Thymus (tissue), 11 donors: ENCODE data around the gene SSR3. TPM values are rescaled to one million over a fixed set of nuclear protein-coding genes. Genes with fewer than 3 reads are reported as not detected.
A peak's percentile ranks its signal among the peaks of the same experiment; 100 is the strongest.
"Not testable (repeated sequence)": the region's sequence is repeated elsewhere in the genome, so short reads cannot be mapped to it uniquely, and the experiment has no call there.

Experiments used
- DNase-seq, 9 donors: peaks; one replicate each; pipeline ENCODE4 v3.0.0-alpha.2; 2013; ENCODE audit warnings: low spot score in 9 of 9, low read depth in 6 of 9, missing footprints in 1 of 9
- H3K27ac ChIP-seq, 2 donors: one replicate each; pipeline ENCODE4 v1.5.1; 2013; ENCODE audit warnings: control low read depth in 1 of 2, low read depth in 1 of 2, low read length in 1 of 2, mild to moderate bottlenecking in 1 of 2, moderate library complexity in 1 of 2
- H3K27me3 ChIP-seq, 2 donors: one replicate each; pipeline ENCODE4 v1.5.1; 2013; ENCODE audit warnings: low read length in 1 of 2; ENCODE audit not compliant: control insufficient read depth in 2 of 2, insufficient read depth in 1 of 2
- H3K36me3 ChIP-seq, 2 donors: one replicate each; pipeline ENCODE4 v1.5.1; 2013; ENCODE audit warnings: low read length in 1 of 2, mild to moderate bottlenecking in 1 of 2, moderate library complexity in 1 of 2; ENCODE audit not compliant: control insufficient read depth in 2 of 2, insufficient read depth in 2 of 2
- H3K4me1 ChIP-seq, 2 donors: one replicate each; pipeline ENCODE4 v1.5.1; 2013; ENCODE audit warnings: low read length in 2 of 2; ENCODE audit not compliant: control insufficient read depth in 2 of 2, insufficient read depth in 2 of 2
- H3K4me3 ChIP-seq, 2 donors: one replicate each; pipeline ENCODE4 v1.5.1; 2013; ENCODE audit warnings: low read length in 2 of 2, control low read depth in 1 of 2, mild to moderate bottlenecking in 1 of 2
- H3K9me3 ChIP-seq, 2 donors: one replicate each; pipeline ENCODE4 v1.5.1; 2013; ENCODE audit warnings: low read length in 1 of 2, mild to moderate bottlenecking in 1 of 2; ENCODE audit not compliant: control insufficient read depth in 2 of 2, insufficient read depth in 1 of 2
- WGBS: extraction: QIAGEN DNeasy Blood & Tissue Kit; methylation state at CpG from one replicate; pipeline ENCODE4 v1.1.7; 2013; 5-methylcytosine and 5-hydroxymethylcytosine counted together
- polyA plus RNA-seq: library from polyadenylated mRNA; stranded (reverse); fragments of 200-250 nt; gene quantifications from one replicate; pipeline ENCODE4 v1.2.3, GENCODE V29; 2013
- total RNA-seq: library from RNA; stranded (reverse); fragments of 120-200 nt; gene quantifications from one replicate; pipeline ENCODE4 v1.2.4, GENCODE V29; 2013
- donor health status: healthy.

Gene SSR3
- total and polyA plus RNA-seq, 2 donors, result 79.1 to 83.6 TPM

- not testable (repeated sequence) for H3K4me3 ChIP-seq, H3K27ac ChIP-seq, H3K9me3 ChIP-seq, H3K36me3 ChIP-seq, H3K27me3 ChIP-seq, DNase-seq, H3K4me1 ChIP-seq
- WGBS, result 95% methylated on average over 8 of the region's 8 CpGs
These were observed 7.6 kb upstream of the SSR3 start for GRCh38 chr3:156562486-156562885.

GRCh38 chr3:156561533-156561932 lies 6.6 kb upstream of the SSR3 start:
- DNase-seq, result no peak
- no peaks in the 10 kb centered on the region for H3K36me3 ChIP-seq
- H3K27ac ChIP-seq, result no peak overlapping the region
- H3K27me3 ChIP-seq, result no peaks in the 10 kb centered on the region
- no peaks in the 10 kb centered on the region for H3K4me1 ChIP-seq
- 56% methylated on average over 2 of the region's 2 CpGs for WGBS
- H3K9me3 ChIP-seq, result no peaks in the 10 kb centered on the region
- H3K4me3 ChIP-seq, result no peak overlapping the region

GRCh38 chr3:156559321-156559720 lies 4.4 kb upstream of the SSR3 start:
- H3K9me3 ChIP-seq, result peaks cover 0 to 1% of the 10 kb centered on the region in 2 donors
- H3K4me3 ChIP-seq, result no peak overlapping the region
- no peaks in the 10 kb centered on the region for H3K36me3 ChIP-seq
- no peak overlapping the region for H3K27ac ChIP-seq
- WGBS, result 89% methylated on average over 1 of the region's 1 CpG
- DNase-seq, result no peak
- H3K4me1 ChIP-seq, result peaks cover 0 to 4% of the 10 kb centered on the region in 2 donors
- H3K27me3 ChIP-seq, result no peaks in the 10 kb centered on the region

- no peaks in the 10 kb centered on the region for H3K36me3 ChIP-seq
- H3K27me3 ChIP-seq, result no peaks in the 10 kb centered on the region
- H3K4me1 ChIP-seq, result peaks cover 4 to 6% of the 10 kb centered on the region in 2 donors
- DNase-seq, result no peak
- no peak overlapping the region for H3K4me3 ChIP-seq
- H3K27ac ChIP-seq, result no peak overlapping the region
- peaks cover 0 to 1% of the 10 kb centered on the region in 2 donors for H3K9me3 ChIP-seq
These were observed 3.5 kb upstream of the SSR3 start for GRCh38 chr3:156558389-156558788.

GRCh38 chr3:156554515-156554841 lies 439 bp downstream of the SSR3 start:
- H3K27me3 ChIP-seq, result no peaks in the 10 kb centered on the region
- peaks cover 6 to 7% of the 10 kb centered on the region in 2 donors for H3K4me1 ChIP-seq
- H3K4me3 ChIP-seq, result peak overlapping the region; percentile 66 to 81
- peaks cover 0 to 24% of the 10 kb centered on the region in 2 donors for H3K36me3 ChIP-seq
- WGBS, result under 1% methylated on average over 11 of the region's 11 CpGs
- peak overlapping the region; percentile 74 to 79 for H3K27ac ChIP-seq
- DNase-seq, result no peak
- H3K9me3 ChIP-seq, result peaks cover 0 to 1% of the 10 kb centered on the region in 2 donors

- Histone ChIP-seq H3K36me3 (peaks cover 0 to 30% of the 10 kb centered on the region in 2 donors), H3K4me3 (peak overlapping the region; percentile 66 to 81), H3K27ac (no peak overlapping the region), H3K9me3 (peaks cover 0 to 1% of the 10 kb centered on the region in 2 donors), H3K27me3 (no peaks in the 10 kb centered on the region), H3K4me1 (peaks cover 6 to 7% of the 10 kb centered on the region in 2 donors)
- peak in 2 of 9 donors; percentile 13 for DNase-seq
- 45% methylated on average over 11 of the region's 11 CpGs for WGBS
These were observed 1.1 kb downstream of the SSR3 start for GRCh38 chr3:156553705-156554356.

GRCh38 chr3:156552973-156553372 lies 1.9 kb downstream of the SSR3 start:
- DNase-seq, result no peak
- H3K27ac ChIP-seq, result no peak overlapping the region
- no peaks in the 10 kb centered on the region for H3K27me3 ChIP-seq
- peaks cover 0 to 38% of the 10 kb centered on the region in 2 donors for H3K36me3 ChIP-seq
- peaks cover 0 to 1% of the 10 kb centered on the region in 2 donors for H3K9me3 ChIP-seq
- no peak overlapping the region for H3K4me3 ChIP-seq
- peaks cover 6 to 7% of the 10 kb centered on the region in 2 donors for H3K4me1 ChIP-seq
- 98% methylated on average over 2 of the region's 2 CpGs for WGBS

- H3K36me3 ChIP-seq, result peaks cover 8 to 48% of the 10 kb centered on the region in 2 donors
- no peak for DNase-seq
- no peaks in the 10 kb centered on the region for H3K27me3 ChIP-seq
- H3K27ac ChIP-seq, result no peak overlapping the region
- peaks cover 0 to 1% of the 10 kb centered on the region in 2 donors for H3K9me3 ChIP-seq
- peaks cover 6 to 7% of the 10 kb centered on the region in 2 donors for H3K4me1 ChIP-seq
- 95% methylated on average over 4 of the region's 4 CpGs for WGBS
- H3K4me3 ChIP-seq, result no peak overlapping the region
These were observed 3.2 kb downstream of the SSR3 start for GRCh38 chr3:156551746-156552145.

- peaks cover 8 to 53% of the 10 kb centered on the region in 2 donors for H3K36me3 ChIP-seq
- no peaks in the 10 kb centered on the region for H3K27me3 ChIP-seq
- peaks cover 0 to 1% of the 10 kb centered on the region in 2 donors for H3K9me3 ChIP-seq
- no peak overlapping the region for H3K27ac ChIP-seq
- peaks cover 6 to 7% of the 10 kb centered on the region in 2 donors for H3K4me1 ChIP-seq
- DNase-seq, result no peak
- 84% methylated on average over 4 of the region's 4 CpGs for WGBS
- H3K4me3 ChIP-seq, result no peak overlapping the region
These were observed 3.7 kb downstream of the SSR3 start for GRCh38 chr3:156551261-156551660.
